SK-N-SH (cell line): ENCODE results near the gene RAB15. TPM values are rescaled to one million over a fixed set of nuclear protein-coding genes. Genes with fewer than 3 reads are reported as not detected.

Experiments used
- CTCF ChIA-PET: fragments of 300-600, 350-600 bp; formaldehyde crosslinking; extraction: SDS; loops from one replicate; lab custom pipeline; 2021; lab: Yijun Ruan, JAX
- POLR2A ChIA-PET: fragments of 350-600 bp; sonication (Branson Sonifier 250); formaldehyde crosslinking; extraction: SDS; loops from one replicate; lab custom pipeline; 2020; ENCODE audit warnings: antibody characterized with exemption, inconsistent platforms; lab: Yijun Ruan, JAX
- DNase-seq: peaks from one replicate; pipeline ENCODE4 v3.0.0; 2012
- H2AFZ ChIP-seq: fragments of 200-600 bp; sonication (generic); 2 replicates; pipeline ENCODE4 v1.8.1; 2016; ENCODE audit warnings: antibody characterized with exemption, mild to moderate bottlenecking, low read depth
- H3F3A ChIP-seq: fragments of 200-600 bp; sonication (generic); replicated peaks from 2 replicates; pipeline ENCODE3; 2016; ENCODE audit warnings: antibody characterized with exemption, mild to moderate bottlenecking; ENCODE audit not compliant: insufficient read depth
- H3K27ac ChIP-seq, 2 experiments: fragments of 200-500 bp in 1 of 2; fragments of 200-600 bp in 1 of 2; sonication (Bioruptor generic) in 1 of 2; sonication (generic), shearing (Covaris generic) in 1 of 2; 2 replicates each; pipeline versions ENCODE4 v1.5.1 to v1.6.1; 2014 to 2016; ENCODE audit warnings: low read depth in 2 of 2, inconsistent platforms in 1 of 2, low read length in 1 of 2, mild to moderate bottlenecking in 1 of 2, mixed read lengths in 1 of 2
- H3K27me3 ChIP-seq: fragments of 200-600 bp; sonication (generic), shearing (Covaris generic); 2 replicates; pipeline ENCODE4 v1.6.1; 2016; ENCODE audit warnings: mixed run types; ENCODE audit not compliant: insufficient read depth
- H3K36me3 ChIP-seq, 2 experiments: fragments of 200-500 bp in 1 of 2; fragments of 200-600 bp in 1 of 2; sonication (Bioruptor generic) in 1 of 2; sonication (generic) in 1 of 2; replicated peaks in 1 of 2; 2 replicates each; pipeline versions ENCODE3 to v1.5.1; 2014 to 2016; ENCODE audit warnings: low read length in 1 of 2, mild to moderate bottlenecking in 1 of 2; ENCODE audit not compliant: insufficient read depth in 2 of 2, control insufficient read depth in 1 of 2
- H3K4me1 ChIP-seq, 2 experiments: fragments of 200-500 bp in 1 of 2; fragments of 200-600 bp in 1 of 2; sonication (Bioruptor generic) in 1 of 2; sonication (generic), shearing (Covaris generic) in 1 of 2; 2 replicates each; pipeline versions ENCODE4 v1.5.1 to v1.6.1; 2014 to 2016; ENCODE audit warnings: low read depth in 1 of 2, low read length in 1 of 2, mixed run types in 1 of 2; ENCODE audit not compliant: insufficient read depth in 2 of 2, control insufficient read depth in 1 of 2
- H3K4me2 ChIP-seq: fragments of 200-600 bp; sonication (generic), shearing (Covaris generic); 2 replicates; pipeline ENCODE4 v1.6.1; 2017; ENCODE audit warnings: mixed run types
- H3K4me3 ChIP-seq, 2 experiments: fragments of 200-500 bp in 1 of 2; fragments of 200-600 bp in 1 of 2; sonication (Bioruptor generic) in 1 of 2; sonication (generic), shearing (Covaris generic) in 1 of 2; 2 replicates each; pipeline versions ENCODE4 v1.5.1 to v1.8.1; 2014 to 2016; ENCODE audit warnings: low read depth in 2 of 2, inconsistent platforms in 1 of 2, low read length in 1 of 2, mild to moderate bottlenecking in 1 of 2, mixed read lengths in 1 of 2, moderate library complexity in 1 of 2
- H3K79me2 ChIP-seq: fragments of 200-600 bp; sonication (generic); 2 replicates; pipeline ENCODE4 v1.8.1; 2017; ENCODE audit warnings: mild to moderate bottlenecking; ENCODE audit not compliant: insufficient read depth
- H3K9ac ChIP-seq: fragments of 200-600 bp; sonication (generic); 2 replicates; pipeline ENCODE4 v1.6.1; 2017; ENCODE audit warnings: mixed run types
- H3K9me2 ChIP-seq: fragments of 200-600 bp; sonication (generic); 2 replicates; pipeline ENCODE4 v1.6.1; 2017; ENCODE audit warnings: mixed run types
- H3K9me3 ChIP-seq: fragments of 200-600 bp; sonication (generic); 2 replicates; pipeline ENCODE4 v1.6.1; 2017; ENCODE audit warnings: mixed run types, mild to moderate bottlenecking, moderate library complexity
- H4K20me1 ChIP-seq: fragments of 200-600 bp; sonication (generic); 2 replicates; pipeline ENCODE4 v1.6.1; 2017; ENCODE audit warnings: mild to moderate bottlenecking, mixed run types; ENCODE audit not compliant: insufficient read depth
- CHD2 ChIP-seq: fragments of 150-350 bp; IDR thresholded peaks from 2 replicates; pipeline ENCODE4 v1.6.1; 2018; ENCODE audit warnings: low read length; ENCODE audit not compliant: partially characterized antibody
- EZH2phosphoT487 ChIP-seq: fragments of 200-600 bp; sonication (generic); IDR thresholded peaks from 2 replicates; pipeline ENCODE4 v1.6.1; 2017; ENCODE audit warnings: low read depth, mixed run types, mild to moderate bottlenecking, antibody characterized with exemption, moderate library complexity, borderline replicate concordance
- FOXJ3 ChIP-seq: sonication (generic); formaldehyde crosslinking; IDR thresholded peaks from 2 replicates; pipeline ENCODE4 v1.5.1; 2020; ENCODE audit warnings: mild to moderate bottlenecking, missing genetic modification reagents
- FOXM1 ChIP-seq: IDR thresholded peaks from 2 replicates; pipeline ENCODE4 v1.4.0; 2012; ENCODE audit warnings: low read depth, mild to moderate bottlenecking
- GABPA ChIP-seq: IDR thresholded peaks from 2 replicates; pipeline ENCODE4 v1.4.0; 2012; ENCODE audit warnings: low read depth, mild to moderate bottlenecking
- GATA2 ChIP-seq: sonication (generic); formaldehyde crosslinking; IDR thresholded peaks from 2 replicates; pipeline ENCODE4 v1.5.0; 2020; ENCODE audit warnings: mild to moderate bottlenecking, missing genetic modification reagents
- MXI1 ChIP-seq: IDR thresholded peaks from 2 replicates; pipeline ENCODE4 v1.6.1; 2012; ENCODE audit warnings: mild to moderate bottlenecking, low read depth, low read length, improper control_type of control experiment
- NFIC ChIP-seq: IDR thresholded peaks from 2 replicates; pipeline ENCODE4 v1.4.0; 2012; ENCODE audit warnings: borderline replicate concordance
- POLR2AphosphoS5 ChIP-seq: IDR thresholded peaks from 2 replicates; pipeline ENCODE4 v1.6.1; 2012; ENCODE audit warnings: low read depth, low read length
- RAD21 ChIP-seq: IDR thresholded peaks from 2 replicates; pipeline ENCODE4 v1.6.1; 2012; ENCODE audit warnings: mild to moderate bottlenecking, low read length
- RCOR1 ChIP-seq: fragments of 150-350 bp; IDR thresholded peaks from 2 replicates; pipeline ENCODE4 v1.6.1; 2017; ENCODE audit warnings: antibody characterized with exemption, low read length
- RFX5 ChIP-seq: IDR thresholded peaks from 2 replicates; pipeline ENCODE4 v1.6.1; 2012; ENCODE audit warnings: mild to moderate bottlenecking, improper control_type of control experiment, low read length
- SIN3A ChIP-seq: IDR thresholded peaks from 2 replicates; pipeline ENCODE4 v1.6.1; 2012; ENCODE audit warnings: low read depth, mild to moderate bottlenecking, low read length, moderate library complexity, borderline replicate concordance
- TAF1 ChIP-seq: IDR thresholded peaks from 2 replicates; pipeline ENCODE4 v1.6.1; 2012; ENCODE audit warnings: low read depth, mild to moderate bottlenecking, low read length, moderate library complexity, borderline replicate concordance
- TEAD4 ChIP-seq: IDR thresholded peaks from 2 replicates; pipeline ENCODE4 v1.4.0; 2012; ENCODE audit warnings: mild to moderate bottlenecking, borderline replicate concordance; ENCODE audit not compliant: insufficient read depth
- YY1 ChIP-seq: IDR thresholded peaks from 2 replicates; pipeline ENCODE4 v1.4.0; 2012; ENCODE audit warnings: low read depth, mild to moderate bottlenecking
- WGBS: methylation state at CpG from one replicate; pipeline ENCODE4 v1.1.6; 2017; ENCODE audit warnings: low lambda C conversion rate; 5-methylcytosine and 5-hydroxymethylcytosine counted together
- polyA plus RNA-seq, 3 experiments: library from polyadenylated mRNA; depleted of rRNA; stranded (reverse); fragments of >200 nt; gene quantifications; 2 replicates each; pipeline ENCODE4 v1.2.3, GENCODE V29; 2012
- TF ChIP-seq, protein P1 (sequence below): fragments of 150-350 bp; IDR thresholded peaks from 2 replicates; pipeline ENCODE4 v1.6.1; 2017; ENCODE audit warnings: antibody characterized with exemption, low read length, low read depth, borderline replicate concordance
- TF ChIP-seq, protein P2 (sequence below): IDR thresholded peaks from 2 replicates; pipeline ENCODE4 v1.4.0; 2012; ENCODE audit warnings: low read depth, borderline replicate concordance
- TF ChIP-seq, protein P3 (sequence below): fragments of 150-350 bp; IDR thresholded peaks from 2 replicates; pipeline ENCODE4 v1.6.1; 2016; ENCODE audit warnings: mild to moderate bottlenecking, low read depth, low read length
- TF ChIP-seq, protein P4 (sequence below): IDR thresholded peaks from 2 replicates; pipeline ENCODE4 v1.4.0; 2012; ENCODE audit warnings: low read depth

RAB15 gene
- polyA plus RNA-seq, 1 of the 3 experiments (the other 2 are of a cell fraction), result 14.2 TPM

DNA sequence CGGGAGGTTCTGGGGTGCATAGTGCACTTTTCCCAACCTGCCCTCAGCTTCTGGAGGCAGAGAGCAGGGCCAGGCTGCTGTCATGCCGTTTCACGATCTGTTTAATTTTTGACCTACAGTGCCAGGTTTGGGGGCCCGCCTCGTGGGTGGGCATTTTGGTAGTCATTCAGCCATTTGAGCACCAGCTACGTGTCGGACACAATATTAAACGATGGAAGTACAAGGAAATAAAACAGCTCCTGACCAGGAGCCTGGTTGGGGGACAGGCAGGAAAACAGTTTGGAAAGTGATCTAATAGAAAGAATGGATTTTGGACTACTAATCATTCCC is 15.3 kb upstream of the RAB15 start:
- Histone ChIP-seq H3K9me3 (no peaks in the 10 kb centered on the region), H3K4me2 (peak overlapping the region; percentile 89), H3K4me3 (peak overlapping the region; percentile 78 to 93), H3K79me2 (peaks cover 38% of the 10 kb centered on the region)
- POLR2A ChIA-PET, result interaction anchor here (0.7 kb wide), 1 partner anchor 40 kb away, joined by 3 read pairs; no protein-coding TSS in a partner anchor
- no peak for DNase-seq
- no peak for TF ChIP-seq GABPA
- no peak for TF ChIP-seq GATA2 (CRISPR knock-in tag)
- no peak for TF ChIP-seq TEAD4
- TF ChIP-seq CHD2, result no peak
- no peak for TF ChIP-seq FOXM1
- no peak for TF ChIP-seq POLR2AphosphoS5
- no peak for TF ChIP-seq NFIC
- TF ChIP-seq, protein P1, sequence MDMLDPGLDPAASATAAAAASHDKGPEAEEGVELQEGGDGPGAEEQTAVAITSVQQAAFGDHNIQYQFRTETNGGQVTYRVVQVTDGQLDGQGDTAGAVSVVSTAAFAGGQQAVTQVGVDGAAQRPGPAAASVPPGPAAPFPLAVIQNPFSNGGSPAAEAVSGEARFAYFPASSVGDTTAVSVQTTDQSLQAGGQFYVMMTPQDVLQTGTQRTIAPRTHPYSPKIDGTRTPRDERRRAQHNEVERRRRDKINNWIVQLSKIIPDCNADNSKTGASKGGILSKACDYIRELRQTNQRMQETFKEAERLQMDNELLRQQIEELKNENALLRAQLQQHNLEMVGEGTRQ, result no peak
- TF ChIP-seq RFX5, result no peak
- TF ChIP-seq RCOR1, result no peak
- TF ChIP-seq, protein P2, sequence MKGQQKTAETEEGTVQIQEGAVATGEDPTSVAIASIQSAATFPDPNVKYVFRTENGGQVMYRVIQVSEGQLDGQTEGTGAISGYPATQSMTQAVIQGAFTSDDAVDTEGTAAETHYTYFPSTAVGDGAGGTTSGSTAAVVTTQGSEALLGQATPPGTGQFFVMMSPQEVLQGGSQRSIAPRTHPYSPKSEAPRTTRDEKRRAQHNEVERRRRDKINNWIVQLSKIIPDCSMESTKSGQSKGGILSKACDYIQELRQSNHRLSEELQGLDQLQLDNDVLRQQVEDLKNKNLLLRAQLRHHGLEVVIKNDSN, result no peak
- TF ChIP-seq, protein P3, sequence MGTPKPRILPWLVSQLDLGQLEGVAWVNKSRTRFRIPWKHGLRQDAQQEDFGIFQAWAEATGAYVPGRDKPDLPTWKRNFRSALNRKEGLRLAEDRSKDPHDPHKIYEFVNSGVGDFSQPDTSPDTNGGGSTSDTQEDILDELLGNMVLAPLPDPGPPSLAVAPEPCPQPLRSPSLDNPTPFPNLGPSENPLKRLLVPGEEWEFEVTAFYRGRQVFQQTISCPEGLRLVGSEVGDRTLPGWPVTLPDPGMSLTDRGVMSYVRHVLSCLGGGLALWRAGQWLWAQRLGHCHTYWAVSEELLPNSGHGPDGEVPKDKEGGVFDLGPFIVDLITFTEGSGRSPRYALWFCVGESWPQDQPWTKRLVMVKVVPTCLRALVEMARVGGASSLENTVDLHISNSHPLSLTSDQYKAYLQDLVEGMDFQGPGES, result no peak
- TF ChIP-seq, all 33 proteins: peak for 0
- CTCF ChIA-PET, result interaction anchor here (0.6 to 4.7 kb wide), 22 partner anchors 8 to 351 kb away, joined by 3 to 50 read pairs (median 5); no protein-coding TSS in a partner anchor
- no peaks in the 10 kb centered on the region for H4K20me1 ChIP-seq
- H3K9me2 ChIP-seq, result no peaks in the 10 kb centered on the region
- H3K36me3 ChIP-seq, result no peaks in the 10 kb centered on the region
- no peaks in the 10 kb centered on the region for H3K27me3 ChIP-seq
- H3K9ac ChIP-seq, result peak overlapping the region; percentile 77
- WGBS, result 5% methylated on average over 8 of the region's 8 CpGs
- peak overlapping the region; percentile 67 to 93; a peak in 3 of 4 replicates for H3K27ac ChIP-seq
- H3K4me1 ChIP-seq, result peaks cover 6 to 8% of the 10 kb centered on the region in 2 experiments; a peak in 3 of 4 replicates
- H3F3A ChIP-seq, result no peaks in the 10 kb centered on the region
- H2AFZ ChIP-seq, result peak overlapping the region; percentile 80; the same call in 1 of the 2 replicates

DNA sequence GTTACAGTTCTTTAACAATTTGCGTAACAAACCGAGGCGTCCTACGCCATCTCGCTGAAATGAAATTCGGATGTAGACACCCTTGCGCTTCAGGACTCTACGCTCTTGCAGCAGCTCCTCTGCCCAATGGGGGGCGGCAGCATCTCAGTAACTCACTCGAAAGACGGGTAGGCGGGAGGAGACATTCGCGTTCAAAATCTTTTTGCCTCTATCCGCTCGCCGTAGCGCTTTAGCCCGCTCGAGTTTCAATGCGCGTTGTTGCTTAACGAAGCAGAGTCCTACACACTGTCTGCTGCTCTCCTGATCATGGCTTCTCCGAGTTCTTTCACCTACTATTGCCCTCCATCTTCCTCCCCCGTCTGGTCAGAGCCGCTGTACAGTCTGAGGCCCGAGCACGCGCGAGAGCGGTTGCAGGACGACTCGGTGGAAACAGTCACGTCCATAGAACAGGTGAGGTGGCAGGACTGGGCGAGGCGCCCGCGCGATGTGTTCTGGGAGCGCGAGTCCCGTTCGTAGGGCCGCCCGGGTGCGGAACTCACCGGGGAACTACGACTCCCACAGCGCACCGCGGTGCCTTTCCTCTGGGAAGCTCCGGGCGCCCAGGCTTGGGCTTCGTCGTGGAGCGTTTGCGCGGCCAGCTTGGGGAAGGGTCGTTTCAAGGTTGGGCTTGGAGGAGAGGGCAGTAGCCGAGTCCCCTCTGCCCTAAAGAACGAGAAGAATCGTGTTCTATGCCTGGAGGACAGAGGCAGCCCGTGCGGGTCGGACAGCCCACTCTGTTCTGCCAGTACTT is 14.7 kb upstream of the RAB15 start, which contains the start of gene FNTB:
FNTB (plus strand) TSS at position 248 of the 790 bp plus-strand sequence; CDS start at position 307, 59 bp downstream.
- Histone ChIP-seq H3K79me2 (peaks cover 32% of the 10 kb centered on the region), H3K27me3 (no peaks in the 10 kb centered on the region), H3K36me3 (no peaks in the 10 kb centered on the region), H2AFZ (peak within 1 kb of the TSS; percentile 80), H3K27ac (peak within 1 kb of the TSS; percentile 67 to 93), H4K20me1 (no peaks in the 10 kb centered on the region), H3K9me3 (no peaks in the 10 kb centered on the region), H3K4me1 (peaks cover 6 to 8% of the 10 kb centered on the region in 2 experiments; a peak in 3 of 4 replicates), H3K9ac (peak within 1 kb of the TSS; percentile 77), H3K4me3 (peak within 1 kb of the TSS; percentile 78 to 93), H3K9me2 (no peaks in the 10 kb centered on the region), H3K4me2 (peak within 1 kb of the TSS; percentile 89), H3F3A (no peaks in the 10 kb centered on the region)
- DNase-seq, result peak; percentile 92
- POLR2A ChIA-PET, result interaction anchor here (0.5 to 0.7 kb wide), 3 partner anchors 11 to 542 kb away, joined by 3 read pairs; no protein-coding TSS in a partner anchor
- WGBS, result 2% methylated on average over 38 of the region's 65 CpGs
- CTCF ChIA-PET, result interaction anchor here (0.6 to 4.7 kb wide), 33 partner anchors 8 to 425 kb away, joined by 3 to 50 read pairs (median 5); partner anchors contain the start of gene MAX
- TF ChIP-seq, protein P3, result no peak
- TF ChIP-seq EZH2phosphoT487 (no peak), SIN3A (0 out of 2 replicates have a peak, but pooled peaks have one; percentile 89), FOXJ3 (CRISPR knock-in tag) (no peak), GATA2 (CRISPR knock-in tag) (no peak), TAF1 (no peak), YY1 (peak; percentile 50), MXI1 (peak; percentile 87), TEAD4 (no peak), RAD21 (peak; percentile 86), CHD2 (peak; percentile 49)
- TF ChIP-seq, protein P1, result no peak
- TF ChIP-seq, protein P4, sequence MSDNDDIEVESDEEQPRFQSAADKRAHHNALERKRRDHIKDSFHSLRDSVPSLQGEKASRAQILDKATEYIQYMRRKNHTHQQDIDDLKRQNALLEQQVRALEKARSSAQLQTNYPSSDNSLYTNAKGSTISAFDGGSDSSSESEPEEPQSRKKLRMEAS, result peak; percentile 83
